Activated CD4-positive, alpha-beta T cell treated with anti-CD3 and anti-CD28 coated beads, Interleukin-2, amount 10 ng/mL, durations not matched to agents 24 days and 14 days (primary cell): ENCODE data around the gene PWWP2B. TPM values are rescaled to one million over a fixed set of nuclear protein-coding genes. Genes with fewer than 3 reads are reported as not detected.
"Not testable (repeated sequence)": the region's sequence is repeated elsewhere in the genome, so short reads cannot be mapped to it uniquely, and the experiment has no call there.

Experiments used
- DNase-seq: peaks from one replicate; pipeline ENCODE4 v3.0.0; 2022
- H3K27ac Mint-ChIP-seq: one replicate; pipeline ENCODE4 v1.8.0; 2022; ENCODE audit warnings: mild to moderate bottlenecking, mixed read lengths
- H3K27me3 Mint-ChIP-seq: one replicate; pipeline ENCODE4 v1.8.0; 2022; ENCODE audit warnings: mixed read lengths
- H3K36me3 Mint-ChIP-seq: one replicate; pipeline ENCODE4 v1.8.0; 2022; ENCODE audit warnings: low read depth, mild to moderate bottlenecking, mixed read lengths
- H3K4me1 Mint-ChIP-seq: one replicate; pipeline ENCODE4 v1.8.0; 2021; ENCODE audit warnings: mixed read lengths
- H3K4me3 Mint-ChIP-seq: one replicate; pipeline ENCODE4 v1.8.0; 2022; ENCODE audit warnings: mild to moderate bottlenecking, moderate library complexity, mixed read lengths
- H3K9me3 Mint-ChIP-seq: one replicate; pipeline ENCODE4 v1.8.0; 2021; ENCODE audit warnings: mixed read lengths
- intact Hi-C: fragments of 100-400 bp; cut with micrococcal nuclease; formaldehyde crosslinking; loops from one replicate; pipeline ENCODE4 v1.15.1; 2023
- total RNA-seq: library from RNA; stranded (reverse); gene quantifications from 2 replicates; pipeline ENCODE4 v1.2.3, GENCODE V29; 2022

Gene PWWP2B
- total RNA-seq, 1 donor from 2014 or later: 4.9 TPM

- Mint-ChIP-seq H3K27ac (no peak overlapping the region), H3K9me3 (peaks cover 8% of the 10 kb centered on the region), H3K4me1 (peaks cover 11% of the 10 kb centered on the region), H3K36me3 (peaks cover 8% of the 10 kb centered on the region), H3K4me3 (no peak overlapping the region), H3K27me3 (peaks cover 4% of the 10 kb centered on the region)
- intact Hi-C loops: no loop called here
- DNase-seq: no peak
Observed at GRCh38 chr10:132368881-132369635, 27.9 kb upstream of the PWWP2B start.

DNA sequence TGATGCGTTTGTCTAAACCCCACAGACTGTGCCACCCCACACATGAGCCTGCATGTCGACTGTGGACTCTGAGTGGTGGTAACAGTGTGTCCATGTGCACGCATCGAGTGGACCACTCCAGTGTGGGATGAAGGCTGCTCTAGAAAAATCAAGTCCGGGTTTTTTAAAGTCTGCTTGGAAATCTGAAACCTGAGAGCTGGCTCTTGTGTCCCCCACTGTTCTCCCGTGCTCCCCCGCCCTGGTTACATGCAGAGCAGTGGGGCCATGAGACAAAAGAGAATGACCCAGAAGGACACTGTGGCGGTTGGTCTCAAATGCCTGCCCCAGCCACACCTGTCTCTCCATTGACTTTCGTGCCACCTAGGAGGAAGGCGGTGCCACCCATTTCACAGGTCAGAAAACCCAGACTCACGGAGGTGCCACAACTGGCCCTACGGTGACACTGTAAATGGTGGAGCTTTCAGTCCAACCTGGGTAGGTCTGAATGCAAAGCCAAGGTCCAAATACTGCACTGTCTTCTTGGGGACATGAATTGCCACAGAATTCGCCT, 27.3 kb upstream of the PWWP2B start:
- Mint-ChIP-seq H3K27me3 (peaks cover 3% of the 10 kb centered on the region), H3K9me3 (peaks cover 2% of the 10 kb centered on the region), H3K4me1 (peaks cover 5% of the 10 kb centered on the region), H3K27ac (no peak overlapping the region), H3K4me3 (no peak overlapping the region), H3K36me3 (peaks cover 1% of the 10 kb centered on the region)
- intact Hi-C loops: no loop called here
- DNase-seq: no peak

DNA sequence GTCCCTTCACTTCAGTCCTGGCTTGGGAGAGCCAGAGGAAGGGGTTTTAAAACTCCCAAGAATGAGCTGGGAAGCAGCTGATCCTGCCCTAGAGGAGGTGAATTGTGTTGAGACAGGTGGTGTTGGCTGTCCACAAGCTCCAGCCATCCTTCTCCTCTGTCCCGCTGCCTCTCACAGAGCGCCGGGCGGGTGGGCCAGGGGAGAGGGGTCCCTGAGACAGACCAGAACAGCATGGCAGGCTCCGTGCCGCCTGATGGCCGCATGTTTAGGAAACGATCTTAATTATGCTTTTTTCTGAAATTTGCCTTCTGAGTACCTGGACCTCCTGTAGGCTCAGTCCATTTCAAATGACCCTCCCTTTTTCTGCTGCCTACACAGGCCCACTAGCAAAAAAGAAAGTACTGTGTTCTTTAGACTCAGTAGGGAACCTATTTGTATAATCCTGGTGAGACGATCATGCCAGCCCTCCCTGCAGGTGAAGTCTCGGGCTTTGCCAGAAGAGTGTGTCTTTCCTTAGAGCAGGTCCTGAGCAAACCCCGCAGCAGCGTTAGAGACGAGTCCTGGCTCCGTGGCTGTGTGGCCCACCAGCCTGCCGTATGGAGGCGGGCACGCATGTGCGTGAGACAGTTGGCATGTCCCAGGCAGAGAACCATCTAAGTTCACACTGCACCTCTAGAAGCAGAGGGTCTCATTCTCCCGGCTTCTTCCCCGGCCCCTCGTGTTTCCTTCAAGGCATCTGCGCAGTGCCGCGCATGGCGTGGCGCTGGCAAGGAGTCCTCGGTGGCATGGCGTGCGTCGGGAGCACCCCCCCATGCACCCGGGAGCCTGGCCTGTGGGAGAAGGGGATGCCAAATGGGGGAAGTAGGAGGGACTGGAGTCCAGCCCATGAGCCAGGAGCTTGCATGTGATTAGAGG, 26.3 kb upstream of the PWWP2B start:
- Mint-ChIP-seq H3K9me3 (no peaks in the 10 kb centered on the region), H3K4me3 (no peak overlapping the region), H3K27me3 (peaks cover 2% of the 10 kb centered on the region), H3K27ac (no peak overlapping the region), H3K4me1 (peaks cover 4% of the 10 kb centered on the region), H3K36me3 (no peaks in the 10 kb centered on the region)
- intact Hi-C loops: no loop called here
- DNase-seq: no peak

DNA sequence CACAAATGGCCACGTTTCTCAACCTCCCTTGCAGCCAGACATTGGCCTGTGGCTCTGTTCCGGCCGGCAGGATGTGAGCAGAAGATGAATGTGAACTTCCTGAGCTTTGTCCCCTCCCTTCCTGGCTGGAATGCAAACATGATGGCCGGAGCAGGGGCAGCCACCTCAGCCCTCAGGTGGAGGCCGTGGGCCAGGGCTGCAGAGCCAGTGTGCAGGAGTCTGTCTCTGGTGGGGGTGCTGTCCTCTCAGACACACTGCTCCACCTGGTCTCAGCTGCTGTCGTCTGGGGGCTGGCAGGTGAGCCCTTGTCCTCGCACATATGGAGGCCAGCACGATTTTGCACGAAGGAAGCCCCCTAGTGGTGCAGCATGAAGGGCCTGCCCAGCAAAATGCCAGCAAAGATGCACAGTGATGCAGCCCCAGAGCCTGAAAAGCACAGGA, 25.3 kb upstream of the PWWP2B start:
- peak; percentile 70 for DNase-seq
- peaks cover 4% of the 10 kb centered on the region for H3K4me1 Mint-ChIP-seq
- no peaks in the 10 kb centered on the region for H3K36me3 Mint-ChIP-seq
- peaks cover 2% of the 10 kb centered on the region for H3K27me3 Mint-ChIP-seq
- no peaks in the 10 kb centered on the region for H3K9me3 Mint-ChIP-seq
- no peak overlapping the region for H3K27ac Mint-ChIP-seq
- no peak overlapping the region for H3K4me3 Mint-ChIP-seq
- intact Hi-C loops: no loop called here

DNA sequence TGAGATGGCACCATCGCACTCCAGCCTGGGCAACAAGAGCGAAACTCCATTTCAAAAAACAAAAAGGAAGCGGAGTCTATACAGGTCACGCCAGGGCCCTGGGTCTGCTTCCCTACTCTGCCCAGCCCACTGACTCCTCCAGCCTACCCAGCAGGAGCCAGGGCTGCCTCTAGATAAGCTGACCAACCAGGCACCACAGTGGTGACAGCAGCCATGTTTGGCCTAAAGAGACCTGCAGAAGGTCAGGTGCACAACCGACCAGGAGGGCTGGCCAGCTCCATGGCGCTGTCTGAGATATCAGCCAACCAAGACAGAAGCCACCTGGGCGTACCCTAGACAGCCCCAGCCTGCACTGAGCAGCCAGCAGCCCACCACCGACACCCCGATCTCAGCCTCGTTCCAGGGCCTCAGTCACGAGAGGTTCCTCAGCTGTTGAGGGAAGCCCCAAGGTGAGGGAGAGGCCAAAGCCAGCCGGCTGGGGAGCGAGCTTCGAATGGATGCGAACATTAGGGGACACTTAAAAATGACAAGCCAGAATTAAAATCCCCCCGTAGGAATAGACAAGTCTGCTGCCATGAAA, 24.4 kb upstream of the PWWP2B start:
- no peak for DNase-seq
- no peaks in the 10 kb centered on the region for H3K9me3 Mint-ChIP-seq
- peaks cover 2% of the 10 kb centered on the region for H3K27me3 Mint-ChIP-seq
- no peak overlapping the region for H3K27ac Mint-ChIP-seq
- intact Hi-C loops: no loop called here
- H3K4me3 Mint-ChIP-seq: no peak overlapping the region
- H3K4me1 Mint-ChIP-seq: peaks cover 4% of the 10 kb centered on the region
- H3K36me3 Mint-ChIP-seq: no peaks in the 10 kb centered on the region

- H3K27ac Mint-ChIP-seq: no peak overlapping the region
- no peaks in the 10 kb centered on the region for H3K36me3 Mint-ChIP-seq
- H3K9me3 Mint-ChIP-seq: no peaks in the 10 kb centered on the region
- H3K4me3 Mint-ChIP-seq: no peak overlapping the region
- H3K27me3 Mint-ChIP-seq: peaks cover 5% of the 10 kb centered on the region
- DNase-seq: no peak
- intact Hi-C loops: no loop called here
- peaks cover 4% of the 10 kb centered on the region for H3K4me1 Mint-ChIP-seq
Observed at GRCh38 chr10:132373241-132373955, 23.6 kb upstream of the PWWP2B start.

- Mint-ChIP-seq H3K36me3 (no peaks in the 10 kb centered on the region), H3K4me1 (peaks cover 4% of the 10 kb centered on the region), H3K9me3 (no peaks in the 10 kb centered on the region), H3K4me3 (no peak overlapping the region), H3K27me3 (peaks cover 5% of the 10 kb centered on the region), H3K27ac (no peak overlapping the region)
- DNase-seq: no peak
- intact Hi-C loops: no loop called here
Observed at GRCh38 chr10:132374176-132374575, 22.8 kb upstream of the PWWP2B start.

DNA sequence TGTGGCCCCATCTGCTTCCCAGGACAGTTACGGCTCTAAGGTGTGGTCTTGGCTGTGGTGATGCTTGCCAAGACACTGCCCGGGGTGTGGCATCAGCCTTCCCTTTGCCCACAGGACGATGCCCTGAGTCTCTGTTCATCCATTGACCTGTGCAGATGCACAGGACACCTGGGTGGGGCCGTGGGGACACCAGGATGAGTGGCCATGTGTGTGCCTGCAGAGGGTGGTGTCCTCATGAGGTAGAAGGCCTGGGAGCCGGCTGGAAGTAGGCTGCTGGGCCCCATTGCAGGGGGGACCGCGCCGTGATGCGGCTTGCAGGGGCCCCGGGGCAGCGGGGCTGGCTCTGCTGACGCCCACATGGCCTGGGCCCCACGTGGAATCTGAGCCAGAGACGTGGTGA, 22.4 kb upstream of the PWWP2B start:
- Mint-ChIP-seq H3K4me3 (no peak overlapping the region), H3K4me1 (peaks cover 4% of the 10 kb centered on the region), H3K36me3 (no peaks in the 10 kb centered on the region), H3K27ac (no peak overlapping the region), H3K9me3 (no peaks in the 10 kb centered on the region), H3K27me3 (peaks cover 7% of the 10 kb centered on the region)
- DNase-seq: no peak
- intact Hi-C loops: no loop called here

DNA sequence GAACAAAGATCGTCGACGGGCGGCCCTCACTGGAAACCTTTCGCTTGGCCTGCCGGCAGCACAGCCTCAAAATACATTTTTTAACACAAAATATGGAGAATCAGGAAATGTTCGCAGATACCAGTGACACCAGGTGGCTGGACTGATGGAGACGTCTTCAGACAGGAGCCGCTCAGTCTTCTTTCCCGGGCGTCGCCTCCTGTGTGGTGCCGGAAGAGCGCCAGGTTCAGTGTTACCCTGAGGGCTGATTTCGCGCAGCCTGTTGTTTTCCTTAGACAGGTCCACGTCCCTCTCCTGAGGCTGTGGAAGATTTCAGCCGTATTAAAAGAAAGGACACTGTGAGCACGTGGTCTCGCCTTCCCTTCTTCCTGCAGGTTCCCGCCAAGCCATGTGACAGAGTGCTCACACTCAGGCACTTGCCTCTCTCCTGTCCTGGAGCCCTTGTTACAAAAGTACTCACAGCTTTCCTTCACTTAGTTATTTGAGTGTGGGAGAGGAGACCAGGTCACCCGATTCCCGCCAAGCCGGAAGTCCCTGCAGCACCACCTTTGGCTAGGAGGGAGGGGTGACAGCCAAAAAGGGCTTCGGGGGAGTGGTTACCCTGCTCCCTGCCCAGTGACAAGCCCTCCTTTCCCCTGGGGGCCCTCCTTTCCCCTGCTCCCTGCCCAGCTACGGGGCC, 21.7 kb upstream of the PWWP2B start:
- H3K9me3 Mint-ChIP-seq: no peaks in the 10 kb centered on the region
- peaks cover 7% of the 10 kb centered on the region for H3K27me3 Mint-ChIP-seq
- H3K4me3 Mint-ChIP-seq: no peak overlapping the region
- DNase-seq: no peak
- peaks cover 4% of the 10 kb centered on the region for H3K4me1 Mint-ChIP-seq
- no peak overlapping the region for H3K27ac Mint-ChIP-seq
- no peaks in the 10 kb centered on the region for H3K36me3 Mint-ChIP-seq
- intact Hi-C loops: no loop called here

GRCh38 chr10:132375795-132376297, 21.2 kb upstream of the PWWP2B start:
- intact Hi-C loops: no loop called here
- H3K36me3 Mint-ChIP-seq: no peaks in the 10 kb centered on the region
- H3K27ac Mint-ChIP-seq: no peak overlapping the region
- H3K9me3 Mint-ChIP-seq: no peaks in the 10 kb centered on the region
- no peak for DNase-seq
- H3K4me3 Mint-ChIP-seq: no peak overlapping the region
- H3K27me3 Mint-ChIP-seq: peaks cover 7% of the 10 kb centered on the region
- H3K4me1 Mint-ChIP-seq: peaks cover 4% of the 10 kb centered on the region

GRCh38 chr10:132376394-132376851, 20.6 kb upstream of the PWWP2B start:
- peaks cover 4% of the 10 kb centered on the region for H3K4me1 Mint-ChIP-seq
- no peak overlapping the region for H3K4me3 Mint-ChIP-seq
- peaks cover 7% of the 10 kb centered on the region for H3K27me3 Mint-ChIP-seq
- intact Hi-C loops: no loop called here
- no peaks in the 10 kb centered on the region for H3K36me3 Mint-ChIP-seq
- H3K9me3 Mint-ChIP-seq: no peaks in the 10 kb centered on the region
- no peak overlapping the region for H3K27ac Mint-ChIP-seq
- DNase-seq: no peak

GRCh38 chr10:132377326-132377725, 19.7 kb upstream of the PWWP2B start:
- Mint-ChIP-seq H3K27me3 (peaks cover 5% of the 10 kb centered on the region), H3K4me3 (no peak overlapping the region), H3K9me3 (no peaks in the 10 kb centered on the region), H3K27ac (no peak overlapping the region), H3K4me1 (no peaks in the 10 kb centered on the region), H3K36me3 (no peaks in the 10 kb centered on the region)
- DNase-seq: no peak
- intact Hi-C loops: no loop called here

GRCh38 chr10:132379026-132379425, 18.0 kb upstream of the PWWP2B start:
- H3K4me3 Mint-ChIP-seq, intact Hi-C loops, H3K36me3 Mint-ChIP-seq: not testable (repeated sequence)

More at GRCh38 chr10:132379026-132379425, 18.0 kb upstream of the PWWP2B start:
- not testable (repeated sequence) for H3K27ac Mint-ChIP-seq, H3K4me1 Mint-ChIP-seq, H3K27me3 Mint-ChIP-seq, DNase-seq, H3K9me3 Mint-ChIP-seq
